Activated CD4-positive, CD25-positive, alpha-beta regulatory T cell treated with anti-CD3 and anti-CD28 coated beads, Interleukin-2, amount 50 U/mL, for 16 hours (primary cell): ENCODE data around the gene KCNIP2.
"Not testable (repeated sequence)": the region's sequence is repeated elsewhere in the genome, so short reads cannot be mapped to it uniquely, and the experiment has no call there.

Source experiments
- DNase-seq: peaks from one replicate; pipeline ENCODE4 v3.0.0-alpha.2; 2020; ENCODE audit warnings: low read depth, low spot score

Gene KCNIP2

DNA sequence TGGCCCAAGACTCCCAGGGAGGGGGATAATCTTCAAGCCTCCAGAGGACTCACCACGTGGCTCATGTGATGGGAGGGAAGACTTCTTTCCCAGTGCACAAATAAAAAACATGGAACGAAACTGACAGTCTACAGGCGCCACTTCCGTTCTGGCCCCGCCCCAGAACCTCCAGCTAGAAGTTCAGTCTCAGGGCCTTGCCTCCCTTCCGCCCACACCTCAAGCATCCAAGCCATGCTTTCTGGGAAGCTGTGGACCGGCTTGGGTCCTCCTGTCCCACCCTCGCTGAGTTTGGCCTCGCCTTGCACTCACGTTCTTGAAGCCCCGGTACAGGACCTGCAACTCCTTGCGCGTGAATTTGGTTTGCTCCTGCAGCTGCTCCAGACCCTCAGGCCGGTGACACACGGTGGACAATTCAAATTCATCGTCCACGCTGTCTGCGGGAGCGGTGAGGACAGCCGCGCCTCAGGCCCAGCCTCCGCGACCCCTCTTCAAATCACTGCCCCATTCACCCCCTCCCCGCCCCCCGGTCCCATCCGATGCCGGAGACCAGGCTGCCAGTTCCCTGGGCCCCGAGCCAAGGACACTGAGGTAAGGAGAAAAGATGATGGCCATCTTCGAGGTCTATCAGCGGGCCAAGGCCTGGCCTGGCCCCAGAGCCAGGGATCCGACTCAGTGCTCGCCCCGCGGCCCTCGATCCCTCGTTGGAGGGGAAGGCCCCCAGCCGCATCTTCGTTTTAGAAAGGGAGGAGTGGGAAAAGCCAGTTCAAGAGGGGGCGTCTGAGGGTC lies 14.6 kb downstream of the KCNIP2 start:
- DNase-seq, result no peak

DNA sequence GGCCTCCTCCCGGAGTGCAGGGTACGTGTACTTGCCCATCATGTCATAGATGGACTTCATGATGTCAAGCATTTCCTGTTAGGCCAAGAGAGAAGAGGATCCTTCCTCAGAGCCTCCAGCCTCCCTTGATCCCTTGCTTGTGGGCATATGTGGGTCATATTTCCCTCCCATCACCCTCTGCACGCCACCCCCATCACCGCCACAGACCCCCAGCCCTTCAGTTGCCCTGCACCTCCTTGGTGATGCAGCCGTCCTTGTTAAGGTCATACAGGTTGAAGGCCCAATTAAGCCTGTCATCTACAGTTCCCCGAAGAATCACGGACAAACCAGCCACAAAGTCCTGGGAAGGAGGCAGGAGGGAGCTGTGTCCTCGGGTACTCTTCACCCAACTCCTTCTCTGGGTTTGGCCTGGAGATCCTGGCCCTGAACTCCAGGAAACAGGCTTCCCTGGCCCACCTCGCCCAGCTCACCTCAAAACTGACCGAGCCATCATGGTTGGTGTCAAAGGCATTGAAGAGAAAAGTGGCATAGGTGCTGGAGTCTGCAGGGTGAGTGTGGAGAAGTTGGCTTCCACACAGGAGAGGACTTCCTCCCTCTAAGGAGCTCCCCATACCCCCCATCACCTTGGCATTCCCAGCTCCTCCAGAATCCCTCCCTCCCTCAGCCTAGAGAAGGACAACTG lies 15.5 kb downstream of the KCNIP2 start:
- DNase-seq, result no peak

DNA sequence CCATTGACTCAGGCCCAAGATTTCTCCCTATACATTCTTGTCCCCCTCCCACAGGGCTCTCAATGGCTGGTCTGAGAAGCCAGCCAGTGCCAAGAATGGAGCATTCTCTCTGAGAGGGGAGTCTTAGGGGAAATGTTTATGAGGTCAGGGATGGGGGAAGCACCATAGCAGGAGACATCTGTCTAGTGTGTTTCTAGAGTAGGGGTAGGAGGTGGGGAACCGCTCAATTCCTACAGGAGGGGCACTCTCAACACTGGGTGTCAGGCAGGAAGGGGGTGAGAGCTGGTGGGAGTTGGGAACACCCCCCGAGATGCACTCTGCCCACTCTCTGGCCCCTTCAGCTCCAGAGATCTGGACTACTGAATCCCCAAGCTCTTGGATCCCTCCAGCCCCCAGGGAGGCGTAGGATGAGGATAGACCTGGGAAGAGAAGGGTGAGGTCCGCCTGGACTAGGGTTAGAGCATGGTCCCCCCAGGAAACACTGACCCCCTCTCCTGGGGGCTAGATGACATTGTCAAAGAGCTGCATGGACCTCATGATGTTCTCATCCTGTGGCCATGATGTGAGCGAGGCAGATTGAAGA lies 16.7 kb downstream of the KCNIP2 start:
- no peak for DNase-seq

DNA sequence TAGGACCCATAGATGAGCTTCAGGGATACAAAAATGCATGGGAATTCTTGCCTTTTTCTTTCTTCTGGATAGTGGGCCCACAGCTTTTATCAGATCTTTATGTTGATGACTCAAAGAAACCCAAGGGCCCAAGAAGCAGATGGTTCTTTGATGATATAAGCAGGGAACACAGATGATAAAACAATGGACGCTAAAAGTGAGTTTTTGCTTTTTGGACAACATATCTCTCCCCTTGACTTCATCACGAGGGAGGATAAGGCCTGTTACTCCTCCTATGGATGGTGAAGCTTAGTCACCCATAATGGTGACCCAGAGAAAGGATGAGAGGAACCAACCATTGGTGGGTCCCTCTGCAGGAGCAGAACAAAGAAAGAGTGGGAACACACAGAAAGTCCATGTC lies 18.9 kb downstream of the KCNIP2 start:
- DNase-seq, result no peak

DNA sequence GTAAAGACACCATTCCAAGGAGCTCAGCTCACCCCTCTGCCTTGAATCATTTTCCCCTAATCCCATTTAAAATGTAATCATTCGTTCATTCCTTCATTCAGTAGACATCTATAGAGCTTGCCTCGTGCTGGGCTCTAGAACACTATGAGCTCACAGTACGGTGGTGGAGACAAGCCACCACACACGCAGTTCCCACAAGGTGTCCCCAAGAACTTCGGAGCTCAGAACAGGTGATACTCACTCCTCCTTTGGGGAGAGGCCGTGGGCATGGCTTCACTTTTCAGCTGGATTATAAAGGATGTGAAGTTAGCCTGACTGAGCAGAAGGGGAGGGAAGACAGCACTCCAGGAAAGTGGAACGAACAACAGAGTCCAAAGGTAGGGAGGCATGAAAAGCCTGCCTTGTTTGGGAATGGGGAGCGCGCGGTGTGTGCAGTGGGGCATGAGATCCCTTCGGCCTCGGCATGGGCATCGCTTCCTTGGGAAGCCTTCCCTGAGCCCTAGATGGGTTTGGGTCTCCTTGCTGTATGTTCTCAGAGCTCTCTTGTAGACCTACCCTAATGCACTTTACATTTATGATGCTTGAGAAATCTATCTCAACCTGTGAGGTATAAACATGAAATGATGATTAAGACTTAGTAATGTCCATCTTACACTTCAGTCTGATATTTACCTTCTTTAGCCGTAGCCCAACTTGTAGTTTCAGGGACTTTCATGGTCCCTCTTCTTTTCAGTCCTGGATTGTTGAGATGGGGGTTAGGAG lies 24.5 kb downstream of the KCNIP2 start:
- DNase-seq, result no peak

DNA sequence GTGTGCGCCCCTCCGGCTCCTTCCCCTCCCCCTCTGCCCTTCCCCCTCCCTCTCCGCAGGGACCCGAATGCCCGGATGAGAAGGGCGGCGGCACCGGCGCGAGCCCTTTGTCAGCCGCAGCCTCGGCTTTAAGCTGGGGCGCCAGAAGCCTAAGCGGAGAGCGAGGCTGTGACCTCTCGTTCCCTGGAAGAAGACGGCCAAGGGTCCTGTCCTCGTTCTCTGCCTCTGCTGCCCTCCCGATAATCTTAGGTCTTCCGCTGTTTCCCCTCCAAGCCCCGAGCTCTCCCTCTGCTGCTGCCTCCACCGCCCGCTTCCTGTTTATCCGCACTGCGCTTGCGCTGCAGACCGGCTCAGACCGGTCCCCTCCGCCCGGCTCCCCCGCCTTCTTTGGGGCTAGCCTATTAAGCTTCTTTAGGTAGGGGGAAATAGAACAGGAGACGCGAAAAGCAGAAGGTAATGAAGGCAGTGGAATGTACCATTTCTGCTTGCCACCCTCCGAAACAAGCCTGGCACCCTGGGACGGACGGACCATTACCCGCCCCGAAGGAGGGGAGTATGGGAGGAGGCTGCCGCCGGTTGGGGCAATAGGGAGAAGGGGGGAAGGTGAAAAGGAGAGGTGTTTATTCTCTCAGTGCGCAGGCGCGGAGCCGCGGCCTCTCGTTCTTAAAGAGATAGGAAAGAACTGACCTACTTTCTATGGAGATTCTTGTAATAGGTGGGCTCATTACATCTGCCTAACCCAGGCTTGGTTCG lies 25.3 kb downstream of the KCNIP2 start, which contains the start of gene OGA:
Gene OGA, minus strand, starts transcription at position 326 of the 753 bp plus-strand sequence. CDS start 422 bp downstream, outside the sequence.
- peak; percentile 99 for DNase-seq

DNA sequence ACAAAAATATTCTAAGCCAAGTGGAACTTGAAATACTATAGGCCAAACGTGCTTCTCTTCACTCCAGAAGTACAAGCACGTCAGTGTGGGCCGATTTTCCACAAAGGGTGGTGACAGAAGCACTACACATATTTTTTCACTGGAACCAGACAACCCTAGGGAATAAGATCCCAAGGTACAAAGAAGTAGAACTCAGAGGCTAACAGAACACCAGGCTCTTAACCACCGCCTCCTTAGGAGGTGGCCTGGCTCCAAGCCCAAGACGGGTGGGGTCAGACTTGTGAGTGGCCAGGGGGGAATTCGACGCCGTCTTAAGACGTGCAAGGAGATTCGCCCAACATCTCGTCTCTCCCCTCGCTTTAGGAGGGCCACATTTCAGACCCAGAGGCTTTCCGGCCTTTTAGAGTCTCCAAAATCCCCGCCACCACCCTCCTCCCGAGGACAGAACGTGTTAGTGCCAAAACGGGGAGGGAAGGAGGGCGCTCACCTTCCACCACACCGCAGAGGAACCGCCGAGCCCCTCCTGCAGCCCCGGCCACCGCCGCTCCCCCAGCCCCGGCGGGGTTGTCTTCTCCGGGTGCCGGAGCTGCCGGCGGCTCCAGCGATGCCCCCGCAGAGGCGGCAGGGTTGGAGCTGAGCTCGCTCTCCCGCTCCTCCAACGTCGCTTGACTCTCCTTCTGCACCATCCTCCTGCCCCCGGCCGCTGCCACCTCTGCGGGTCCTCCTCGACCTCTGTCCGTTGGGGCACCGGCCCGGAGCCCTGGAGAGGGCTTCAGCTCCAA lies 26.1 kb downstream of the KCNIP2 start:
- DNase-seq, result no peak

DNA sequence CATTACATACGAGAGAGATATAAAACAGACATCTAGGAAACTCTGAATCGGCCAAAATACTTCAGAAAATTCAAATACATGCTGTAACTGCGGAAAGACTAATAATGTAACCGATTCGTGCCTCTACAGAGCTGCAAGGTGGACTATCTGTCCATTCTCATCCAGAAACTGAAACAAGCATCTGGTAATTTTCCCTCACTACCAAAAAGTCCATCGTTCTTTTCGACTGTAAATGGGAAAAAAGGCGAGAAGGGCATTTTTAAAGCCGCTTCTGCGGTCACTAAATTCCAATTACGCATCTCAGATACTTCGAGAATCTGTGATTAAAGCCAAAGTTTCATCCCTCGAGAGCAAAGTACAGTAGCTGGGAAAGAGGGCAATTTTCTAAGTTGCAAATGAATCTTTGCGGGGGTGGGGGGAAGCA lies 26.7 kb downstream of the KCNIP2 start:
- DNase-seq, result no peak

DNA sequence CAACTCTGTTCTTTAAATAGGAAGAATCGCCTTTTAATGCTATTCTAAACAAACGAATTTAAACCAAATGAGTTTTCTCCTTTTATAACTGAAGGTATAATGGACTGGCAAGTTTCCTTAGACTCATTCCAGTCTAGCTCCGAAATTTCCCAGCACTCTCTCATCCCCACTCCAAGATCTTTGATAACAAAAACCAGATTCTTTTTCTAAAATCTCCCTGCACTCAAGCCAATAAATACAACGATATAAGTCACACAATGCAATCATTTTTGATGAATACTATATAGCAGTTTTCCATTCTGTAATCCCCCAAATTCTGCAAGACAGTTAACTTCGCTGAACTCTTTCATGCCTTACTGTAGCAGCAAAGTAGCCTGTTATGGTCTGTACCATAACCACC lies 27.2 kb downstream of the KCNIP2 start:
- DNase-seq, result no peak

DNA sequence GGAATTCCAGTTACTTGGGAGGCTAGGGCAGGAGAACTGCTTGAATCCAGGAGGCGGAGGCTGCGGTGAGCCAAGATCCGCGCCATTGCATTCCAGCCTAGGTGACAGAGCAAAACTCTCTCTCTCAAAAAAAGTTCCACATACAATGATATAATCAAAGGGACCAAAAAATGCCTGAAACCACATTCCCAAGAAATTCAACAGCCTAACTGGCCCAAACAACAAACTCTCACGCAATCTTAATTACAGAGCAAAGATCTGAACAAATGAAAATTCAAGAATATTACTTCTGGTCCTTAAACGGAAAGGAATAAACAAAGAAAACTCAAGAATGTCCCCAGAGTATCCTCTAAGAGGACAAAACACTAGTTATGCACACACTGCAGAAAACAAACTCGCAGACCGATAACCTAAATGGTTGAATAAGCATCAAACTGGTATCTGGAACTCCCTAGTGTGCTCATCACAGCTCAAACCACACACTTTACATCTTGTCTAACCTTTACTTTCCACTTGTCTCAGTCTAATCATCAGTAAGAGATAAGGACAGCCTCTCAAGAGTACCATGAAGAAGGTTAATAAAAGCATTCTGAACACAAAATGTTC lies 29.0 kb downstream of the KCNIP2 start:
- DNase-seq, result no peak

DNA sequence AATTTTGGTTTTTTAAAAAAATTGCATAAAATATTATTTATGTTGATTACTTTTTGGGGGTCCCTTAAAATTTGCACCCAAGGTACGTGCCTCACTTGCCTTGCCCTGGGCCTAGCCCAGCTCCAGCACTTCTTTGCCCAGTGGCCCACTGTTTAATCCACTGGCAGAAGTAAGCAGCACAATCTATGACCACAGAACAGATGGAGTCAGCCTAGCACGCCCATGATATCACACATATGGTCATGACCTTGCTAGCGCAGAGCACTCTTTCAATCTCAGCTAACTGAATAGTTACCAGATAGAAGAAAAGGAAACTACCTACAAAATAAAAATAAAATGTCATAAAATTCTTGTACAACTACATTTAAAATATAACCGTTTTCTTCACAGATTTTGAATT lies 31.0 kb downstream of the KCNIP2 start:
- DNase-seq, result no peak

DNA sequence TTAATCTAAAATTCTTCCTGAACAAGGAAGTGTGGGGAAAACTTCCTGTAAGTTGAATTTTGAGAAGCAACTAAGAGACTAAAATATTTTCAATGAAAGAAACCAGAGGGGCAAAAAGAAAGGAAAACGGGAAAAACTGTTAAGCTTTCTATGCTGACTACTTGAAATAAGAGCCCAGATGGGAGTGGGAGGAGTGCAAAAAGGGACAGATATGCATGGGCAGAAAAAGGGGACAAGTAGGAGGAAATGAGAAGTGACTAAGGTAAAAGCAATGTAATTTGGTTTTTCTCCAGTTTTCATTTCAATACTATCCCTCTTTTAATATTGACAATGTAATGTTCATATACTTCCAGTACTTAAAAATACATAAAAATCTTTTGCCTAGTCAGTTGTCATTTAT lies 36.4 kb downstream of the KCNIP2 start:
- no peak for DNase-seq

DNA sequence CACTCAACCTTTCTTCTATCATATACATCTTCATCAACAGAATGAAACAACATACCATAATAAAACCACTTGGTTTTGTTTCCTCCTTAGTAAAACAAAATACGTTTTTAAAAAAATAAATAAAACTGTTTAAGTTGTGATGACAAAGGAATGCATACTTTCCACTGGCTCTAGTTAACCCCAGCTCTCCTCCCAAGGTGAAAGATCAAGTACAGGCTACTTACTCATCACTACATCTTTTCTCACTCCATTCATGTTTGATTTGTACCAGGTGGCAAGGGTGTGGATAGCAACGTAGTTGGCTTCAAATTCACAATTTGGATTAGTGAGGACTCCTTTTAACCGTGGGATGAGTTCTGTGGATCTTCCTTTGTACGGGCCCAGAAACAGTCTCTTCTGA lies 40.1 kb downstream of the KCNIP2 start:
- DNase-seq, result no peak

DNA sequence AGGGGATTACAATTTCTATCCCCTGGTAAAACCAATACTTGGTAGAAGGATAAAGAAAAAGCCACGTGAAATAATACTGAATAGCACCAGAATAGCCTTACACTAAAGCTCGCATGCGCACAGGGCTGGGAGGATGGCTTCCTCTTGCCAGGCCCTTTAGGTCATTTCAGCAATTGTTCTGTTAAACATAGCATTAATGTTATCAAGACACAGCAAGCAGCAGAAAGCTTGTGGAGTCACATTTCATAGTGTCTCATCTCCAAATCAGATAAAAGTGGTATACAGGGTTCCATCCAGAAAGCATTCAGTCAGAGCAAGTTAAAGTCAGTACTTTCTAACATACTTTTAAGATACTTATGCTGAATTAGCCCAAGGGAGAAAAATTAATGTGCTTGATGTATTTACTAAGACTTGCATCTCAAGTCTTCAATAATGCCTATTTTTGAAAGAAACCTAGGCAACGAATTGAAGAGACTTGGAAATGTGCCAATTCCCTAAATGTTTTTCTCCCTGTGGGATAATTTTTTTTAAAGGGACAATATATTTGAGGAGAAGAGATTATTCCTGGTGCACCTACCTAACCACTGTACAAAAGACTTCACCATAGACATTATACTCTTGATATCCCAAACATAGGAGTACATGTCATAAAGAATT lies 46.1 kb downstream of the KCNIP2 start:
- DNase-seq, result no peak

DNA sequence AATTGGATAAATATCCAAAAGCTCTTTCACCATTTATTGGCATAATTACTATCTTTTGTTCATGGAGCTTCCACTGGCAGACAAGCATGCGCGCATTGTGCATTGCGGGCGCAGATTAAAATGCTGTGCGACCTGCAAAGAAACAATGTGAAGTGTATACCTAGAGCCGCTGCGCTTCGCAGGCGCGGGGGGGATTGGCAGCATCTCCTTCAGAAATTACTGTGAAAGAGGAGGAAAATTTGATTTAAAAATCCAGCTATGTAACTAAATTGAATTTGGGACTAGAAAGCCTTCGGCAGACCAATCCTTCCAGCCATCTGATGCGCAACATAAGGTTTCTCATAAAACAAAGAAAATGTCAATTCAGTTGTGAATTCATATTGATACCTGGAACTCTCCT lies 50.1 kb downstream of the KCNIP2 start:
- no peak for DNase-seq

DNA sequence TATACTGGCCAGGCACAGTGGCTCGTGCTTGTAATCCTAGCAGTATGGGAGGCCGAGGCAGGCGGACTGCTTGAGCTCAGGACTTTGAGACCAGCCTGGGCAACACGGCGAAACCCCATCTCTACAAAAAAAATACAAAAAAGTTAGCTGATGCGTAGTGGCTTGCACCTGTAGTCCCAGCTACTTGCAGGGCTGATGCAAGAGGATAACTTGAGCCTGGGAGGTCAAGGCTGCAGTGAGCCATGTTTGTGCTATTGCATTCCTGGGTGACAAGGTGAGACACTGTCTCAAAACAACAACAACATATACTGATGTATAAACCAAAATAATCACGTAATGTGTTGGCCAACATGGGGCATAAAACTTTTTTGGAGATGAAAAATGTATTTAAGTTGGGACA lies 53.9 kb downstream of the KCNIP2 start:
- DNase-seq, result no peak

DNA sequence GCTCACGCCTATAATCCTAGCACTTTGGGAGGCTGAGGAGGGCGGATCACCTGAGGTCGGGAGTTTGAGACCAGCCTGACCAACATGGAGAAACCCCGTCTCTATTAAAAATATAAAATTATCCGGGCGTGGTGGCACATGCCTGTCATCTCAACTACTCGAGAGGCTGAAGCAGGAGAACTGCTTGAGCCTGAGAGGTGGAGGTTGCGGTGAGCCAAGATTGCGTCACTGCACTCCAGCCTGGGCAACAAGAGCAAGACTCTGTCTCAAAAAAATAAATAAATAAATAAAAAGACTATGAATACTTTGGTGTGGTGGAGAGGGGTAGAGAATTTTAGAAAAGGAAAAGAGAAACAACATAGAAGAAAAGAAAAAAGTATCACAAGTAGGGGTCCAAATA lies 54.4 kb downstream of the KCNIP2 start:
- not testable (repeated sequence) for DNase-seq

DNA sequence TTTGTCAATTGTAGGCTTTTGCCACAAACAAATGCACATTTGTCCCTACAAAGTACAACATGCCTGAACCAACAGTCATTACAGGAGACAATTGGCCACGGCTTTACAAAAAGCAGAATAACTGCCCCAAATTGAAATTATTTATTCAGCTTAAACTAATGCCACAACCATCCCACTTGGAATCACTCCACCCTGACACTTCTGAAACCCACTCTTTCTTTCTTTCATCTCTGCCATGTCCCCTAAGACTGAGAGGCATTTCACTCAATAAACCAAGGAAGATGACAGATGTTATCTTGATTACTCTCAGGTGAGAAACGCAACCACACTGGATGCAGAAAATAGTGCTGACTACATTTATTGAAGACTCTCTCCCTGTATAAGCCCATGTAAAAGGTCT lies 57.8 kb downstream of the KCNIP2 start:
- no peak for DNase-seq

DNA sequence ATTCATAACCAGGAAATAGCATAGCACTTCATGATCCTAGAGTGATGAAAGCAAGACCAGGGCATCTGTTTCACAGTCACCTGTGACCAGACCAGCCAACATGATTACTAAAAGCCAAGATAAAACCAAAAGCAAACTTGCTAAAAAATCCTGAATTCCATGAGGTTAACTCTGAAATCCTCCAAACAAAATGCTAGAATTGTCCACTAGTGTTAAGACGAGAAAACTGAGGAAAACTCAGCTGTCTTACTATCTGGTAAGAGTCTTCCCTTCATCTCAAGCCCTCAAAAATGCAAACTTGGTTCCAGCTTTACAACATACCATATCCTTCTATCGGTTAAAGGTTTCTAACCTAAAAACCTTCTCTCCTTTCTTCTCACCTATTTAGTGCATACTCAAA lies 59.0 kb downstream of the KCNIP2 start:
- DNase-seq, result no peak

DNA sequence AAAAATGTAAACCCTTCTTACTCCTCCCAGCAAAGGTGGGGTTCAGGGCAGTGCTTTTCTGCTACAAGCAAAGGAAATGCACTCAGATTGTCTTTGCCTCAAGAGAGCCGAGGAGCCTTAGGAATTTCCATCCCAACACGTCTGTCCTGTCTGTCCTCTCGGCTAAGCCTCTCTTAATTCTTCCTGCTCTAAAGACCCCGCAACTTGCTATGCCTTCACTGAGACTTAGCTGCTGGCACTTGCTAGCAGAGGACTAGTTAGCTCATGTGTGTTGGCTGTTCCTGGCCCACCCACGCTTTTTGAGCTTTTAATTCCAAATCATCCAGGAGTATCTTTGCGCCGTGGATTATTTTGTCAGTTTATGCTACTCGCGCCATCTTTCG lies 59.9 kb downstream of the KCNIP2 start:
- DNase-seq, result no peak
